ENCODE data around the gene PHF13. TPM values are rescaled to one million over a fixed set of nuclear protein-coding genes. Genes with fewer than 3 reads are reported as not detected.

Gene PHF13
- total and polyA plus RNA-seq, 2 donors (not counting 3 experiments of a cell fraction or from before 2014, with no cell fraction given), result 5.6 to 18.6 TPM

GRCh38 chr1:6585081-6585722 is 28.3 kb upstream of the PHF13 start:
- no TSS peak for BruUV-seq (replicated peaks)
- Histone ChIP-seq H3K9me3 (replicated peaks; ENCODE audit: control insufficient read depth, insufficient read depth, low read length) (no peaks in the 10 kb centered on the region), H3K79me2 (ENCODE audit: control insufficient read depth, insufficient read depth, low read length) (peaks cover 11% of the 10 kb centered on the region), H4K20me1 (replicated peaks; ENCODE audit: control insufficient read depth, extremely low read depth, insufficient read depth, low read length) (no peaks in the 10 kb centered on the region), H2AFZ (ENCODE audit: low read depth, low read length) (no peak overlapping the region), H3K9ac (replicated peaks; ENCODE audit: extremely low read depth, insufficient read depth, low read length) (no peak overlapping the region), H3K27me3 (ENCODE audit: control insufficient read depth in 2 of 2, insufficient read depth in 2 of 2, low read length in 2 of 2) (no peaks in the 10 kb centered on the region), H3K27ac (ENCODE audit: insufficient read depth, low read depth, low read length) (no peak overlapping the region), H3K4me1 (ENCODE audit: control insufficient read depth, extremely low read depth, insufficient read depth, low read length) (peaks cover 9% of the 10 kb centered on the region), H3K4me2 (ENCODE audit: insufficient read depth, low read length) (no peak overlapping the region), H3K9me1 (replicated peaks; ENCODE audit: control insufficient read depth, extremely low read depth, insufficient read depth, low read length) (no peaks in the 10 kb centered on the region), H3K36me3 (ENCODE audit: control insufficient read depth in 2 of 2, extremely low read depth in 1 of 2, insufficient read depth in 2 of 2, low read length in 2 of 2) (peaks cover 0 to 14% of the 10 kb centered on the region in 2 experiments), H3K4me3 (replicated peaks in 1 of 3; ENCODE audit: insufficient read depth in 1 of 3, low read depth in 1 of 3, low read length in 3 of 3) (no peak overlapping the region)
- POLR2A ChIA-PET, result no interaction called here
- DNase-seq (ENCODE audit: low read depth, low spot score) (no peak), FAIRE-seq (no peak)
- CTCF ChIA-PET, result interaction anchor here (0.8 kb wide), 1 partner anchor 61 kb away, joined by 3 read pairs; no protein-coding TSS in a partner anchor
- TF ChIP-seq, protein P1, sequence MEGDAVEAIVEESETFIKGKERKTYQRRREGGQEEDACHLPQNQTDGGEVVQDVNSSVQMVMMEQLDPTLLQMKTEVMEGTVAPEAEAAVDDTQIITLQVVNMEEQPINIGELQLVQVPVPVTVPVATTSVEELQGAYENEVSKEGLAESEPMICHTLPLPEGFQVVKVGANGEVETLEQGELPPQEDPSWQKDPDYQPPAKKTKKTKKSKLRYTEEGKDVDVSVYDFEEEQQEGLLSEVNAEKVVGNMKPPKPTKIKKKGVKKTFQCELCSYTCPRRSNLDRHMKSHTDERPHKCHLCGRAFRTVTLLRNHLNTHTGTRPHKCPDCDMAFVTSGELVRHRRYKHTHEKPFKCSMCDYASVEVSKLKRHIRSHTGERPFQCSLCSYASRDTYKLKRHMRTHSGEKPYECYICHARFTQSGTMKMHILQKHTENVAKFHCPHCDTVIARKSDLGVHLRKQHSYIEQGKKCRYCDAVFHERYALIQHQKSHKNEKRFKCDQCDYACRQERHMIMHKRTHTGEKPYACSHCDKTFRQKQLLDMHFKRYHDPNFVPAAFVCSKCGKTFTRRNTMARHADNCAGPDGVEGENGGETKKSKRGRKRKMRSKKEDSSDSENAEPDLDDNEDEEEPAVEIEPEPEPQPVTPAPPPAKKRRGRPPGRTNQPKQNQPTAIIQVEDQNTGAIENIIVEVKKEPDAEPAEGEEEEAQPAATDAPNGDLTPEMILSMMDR (IDR thresholded peaks at IDR 0.05; ENCODE audit: extremely low read depth in 1 of 2, insufficient read depth in 1 of 2, low read depth in 1 of 2, low read length in 2 of 2), result no peak
- TF ChIP-seq EZH2 (IDR thresholded peaks at IDR 0.05; ENCODE audit: borderline replicate concordance, low read depth, low read length, severe bottlenecking), result no peak
- TF ChIP-seq POLR2AphosphoS5 (IDR thresholded peaks at IDR 0.05; ENCODE audit: insufficient read depth, low read depth, low read length), result no peak
- TF ChIP-seq GATA2 (IDR thresholded peaks at IDR 0.05; ENCODE audit: insufficient read depth, insufficient read length, low read depth, low read length), result no peak
- TF ChIP-seq POLR2A (IDR thresholded peaks at IDR 0.05; ENCODE audit: low read depth, low read length), result no peak
- no peak for TF ChIP-seq FOS (IDR thresholded peaks at IDR 0.05; ENCODE audit: borderline replicate concordance, insufficient read depth, low read length)
- TF ChIP-seq MYC (IDR thresholded peaks at IDR 0.05; ENCODE audit: low read depth, low read length), result no peak
- TF ChIP-seq MAX (IDR thresholded peaks at IDR 0.05; ENCODE audit: insufficient read depth, insufficient read length), result no peak
- TF ChIP-seq JUN (IDR thresholded peaks at IDR 0.05; ENCODE audit: borderline replicate concordance, insufficient read depth, insufficient read length, low read depth), result no peak
- dilution Hi-C loops (cut with MboI; ENCODE audit: extremely low pct_ligation_motif_present, low sequenced_read_pairs), result no loop called here
- intact Hi-C loops (cut with micrococcal nuclease), result no loop called here
